Activated naive CD4-positive, alpha-beta T cell treated with anti-CD3 and anti-CD28 coated beads, Interleukin-2, amount 50 U/mL, for 24 hours (primary cell): ENCODE measurements around the gene CMTM8.
A peak's percentile ranks its signal among the peaks of the same experiment; 100 is the strongest.
"Not testable (repeated sequence)": the region's sequence is repeated elsewhere in the genome, so short reads cannot be mapped to it uniquely, and the experiment has no call there.

Experiments used
- H3K27ac Mint-ChIP-seq: one replicate; pipeline ENCODE4 v1.8.0; 2021; ENCODE audit warnings: mild to moderate bottlenecking, mixed read lengths
- H3K27me3 Mint-ChIP-seq: one replicate; pipeline ENCODE4 v1.8.0; 2021; ENCODE audit warnings: mixed read lengths
- H3K36me3 Mint-ChIP-seq: one replicate; pipeline ENCODE4 v1.8.0; 2021; ENCODE audit warnings: mixed read lengths
- H3K4me1 Mint-ChIP-seq: one replicate; pipeline ENCODE4 v1.8.0; 2021; ENCODE audit warnings: mixed read lengths
- H3K4me3 Mint-ChIP-seq: one replicate; pipeline ENCODE4 v1.8.0; 2021; ENCODE audit warnings: mild to moderate bottlenecking, mixed read lengths
- H3K9me3 Mint-ChIP-seq: one replicate; pipeline ENCODE4 v1.8.0; 2021; ENCODE audit warnings: mixed read lengths

Gene CMTM8

GRCh38 chr3:32379831-32380500, 141.5 kb downstream of the CMTM8 start:
- Mint-ChIP-seq H3K27me3 (no peaks in the 10 kb centered on the region), H3K9me3 (no peaks in the 10 kb centered on the region), H3K27ac (no peak overlapping the region), H3K36me3 (no peaks in the 10 kb centered on the region), H3K4me3 (no peak overlapping the region), H3K4me1 (peaks cover 6% of the 10 kb centered on the region)

- H3K27me3 Mint-ChIP-seq: no peaks in the 10 kb centered on the region
- peaks cover 2% of the 10 kb centered on the region for H3K4me1 Mint-ChIP-seq
- no peak overlapping the region for H3K4me3 Mint-ChIP-seq
- H3K36me3 Mint-ChIP-seq: no peaks in the 10 kb centered on the region
- H3K9me3 Mint-ChIP-seq: no peaks in the 10 kb centered on the region
- H3K27ac Mint-ChIP-seq: no peak overlapping the region
Observed at GRCh38 chr3:32381922-32382321, 143.4 kb downstream of the CMTM8 start.

GRCh38 chr3:32383136-32383711, 144.7 kb downstream of the CMTM8 start:
- Mint-ChIP-seq H3K4me1 (peaks cover 4% of the 10 kb centered on the region), H3K9me3 (no peaks in the 10 kb centered on the region), H3K4me3 (no peak overlapping the region), H3K27me3 (no peaks in the 10 kb centered on the region), H3K36me3 (no peaks in the 10 kb centered on the region), H3K27ac (no peak overlapping the region)

- no peaks in the 10 kb centered on the region for H3K36me3 Mint-ChIP-seq
- H3K4me1 Mint-ChIP-seq: peaks cover 15% of the 10 kb centered on the region
- H3K4me3 Mint-ChIP-seq: no peak overlapping the region
- no peak overlapping the region for H3K27ac Mint-ChIP-seq
- no peaks in the 10 kb centered on the region for H3K9me3 Mint-ChIP-seq
- no peaks in the 10 kb centered on the region for H3K27me3 Mint-ChIP-seq
Observed at GRCh38 chr3:32384938-32385337, 146.5 kb downstream of the CMTM8 start.

GRCh38 chr3:32387512-32387911, 149.0 kb downstream of the CMTM8 start:
- H3K36me3 Mint-ChIP-seq: no peaks in the 10 kb centered on the region
- peaks cover 30% of the 10 kb centered on the region for H3K4me1 Mint-ChIP-seq
- H3K27me3 Mint-ChIP-seq: no peaks in the 10 kb centered on the region
- H3K4me3 Mint-ChIP-seq: no peak overlapping the region
- H3K9me3 Mint-ChIP-seq: no peaks in the 10 kb centered on the region
- peak overlapping the region; percentile 17 for H3K27ac Mint-ChIP-seq

- peaks cover 50% of the 10 kb centered on the region for H3K4me1 Mint-ChIP-seq
- H3K27me3 Mint-ChIP-seq, H3K9me3 Mint-ChIP-seq, H3K36me3 Mint-ChIP-seq: not testable (repeated sequence)
- H3K4me3 Mint-ChIP-seq: peak overlapping the region; percentile 26
- peak overlapping the region; percentile 59 for H3K27ac Mint-ChIP-seq
Observed at GRCh38 chr3:32389577-32389976, 151.1 kb downstream of the CMTM8 start.

- Mint-ChIP-seq H3K36me3 (peaks cover 1% of the 10 kb centered on the region), H3K4me3 (peak within 1 kb of the TSS; percentile 95), H3K27ac (peak within 1 kb of the TSS; percentile 99), H3K27me3 (no peaks in the 10 kb centered on the region), H3K9me3 (no peaks in the 10 kb centered on the region), H3K4me1 (peaks cover 67% of the 10 kb centered on the region)
Observed at GRCh38 chr3:32391643-32392535, 153.4 kb downstream of the CMTM8 start, which contains the start of gene CMTM7. Gene CMTM7, plus strand, starts transcription at chr3:32391853. Its CDS starts 54 bp downstream, at chr3:32391907.

GRCh38 chr3:32392536-32393302, 154.2 kb downstream of the CMTM8 start:
- Mint-ChIP-seq H3K27ac (peak overlapping the region; percentile 99), H3K9me3 (no peaks in the 10 kb centered on the region), H3K36me3 (peaks cover 1% of the 10 kb centered on the region), H3K4me3 (peak overlapping the region; percentile 95), H3K4me1 (peaks cover 69% of the 10 kb centered on the region), H3K27me3 (no peaks in the 10 kb centered on the region)

GRCh38 chr3:32395496-32395895, 157.0 kb downstream of the CMTM8 start:
- Mint-ChIP-seq H3K27me3 (no peaks in the 10 kb centered on the region), H3K27ac (peak overlapping the region; percentile 66), H3K4me3 (no peak overlapping the region), H3K9me3 (no peaks in the 10 kb centered on the region), H3K36me3 (peaks cover 1% of the 10 kb centered on the region), H3K4me1 (peaks cover 80% of the 10 kb centered on the region)

GRCh38 chr3:32397941-32398340, 159.5 kb downstream of the CMTM8 start:
- Mint-ChIP-seq H3K4me1 (peaks cover 78% of the 10 kb centered on the region), H3K27ac (peak overlapping the region; percentile 43), H3K36me3 (peaks cover 3% of the 10 kb centered on the region), H3K27me3 (no peaks in the 10 kb centered on the region), H3K4me3 (no peak overlapping the region), H3K9me3 (no peaks in the 10 kb centered on the region)

GRCh38 chr3:32398531-32398930, 160.1 kb downstream of the CMTM8 start:
- peaks cover 78% of the 10 kb centered on the region for H3K4me1 Mint-ChIP-seq
- H3K36me3 Mint-ChIP-seq: peaks cover 3% of the 10 kb centered on the region
- peak overlapping the region; percentile 88 for H3K27ac Mint-ChIP-seq
- H3K4me3 Mint-ChIP-seq: no peak overlapping the region
- no peaks in the 10 kb centered on the region for H3K9me3 Mint-ChIP-seq
- no peaks in the 10 kb centered on the region for H3K27me3 Mint-ChIP-seq

GRCh38 chr3:32399030-32399620, 160.6 kb downstream of the CMTM8 start:
- peak overlapping the region; percentile 11 for H3K4me3 Mint-ChIP-seq
- H3K9me3 Mint-ChIP-seq: no peaks in the 10 kb centered on the region
- peaks cover 6% of the 10 kb centered on the region for H3K36me3 Mint-ChIP-seq
- H3K4me1 Mint-ChIP-seq: peaks cover 79% of the 10 kb centered on the region
- H3K27me3 Mint-ChIP-seq: no peaks in the 10 kb centered on the region
- H3K27ac Mint-ChIP-seq: peak overlapping the region; percentile 88

- H3K9me3 Mint-ChIP-seq: no peaks in the 10 kb centered on the region
- no peaks in the 10 kb centered on the region for H3K27me3 Mint-ChIP-seq
- H3K4me3 Mint-ChIP-seq: peak overlapping the region; percentile 94
- H3K27ac Mint-ChIP-seq: peak overlapping the region; percentile 97
- H3K4me1 Mint-ChIP-seq: peaks cover 80% of the 10 kb centered on the region
- peaks cover 10% of the 10 kb centered on the region for H3K36me3 Mint-ChIP-seq
Observed at GRCh38 chr3:32401126-32401525, 162.6 kb downstream of the CMTM8 start.

GRCh38 chr3:32401556-32402081, 163.1 kb downstream of the CMTM8 start:
- peaks cover 81% of the 10 kb centered on the region for H3K4me1 Mint-ChIP-seq
- peak overlapping the region; percentile 100 for H3K27ac Mint-ChIP-seq
- H3K36me3 Mint-ChIP-seq: peaks cover 10% of the 10 kb centered on the region
- H3K27me3 Mint-ChIP-seq: no peaks in the 10 kb centered on the region
- H3K9me3 Mint-ChIP-seq: no peaks in the 10 kb centered on the region
- peak overlapping the region; percentile 94 for H3K4me3 Mint-ChIP-seq

GRCh38 chr3:32403663-32404062, 165.2 kb downstream of the CMTM8 start:
- Mint-ChIP-seq H3K4me1 (peaks cover 83% of the 10 kb centered on the region), H3K27ac (peak overlapping the region; percentile 78), H3K9me3 (no peaks in the 10 kb centered on the region), H3K4me3 (no peak overlapping the region), H3K36me3 (peaks cover 10% of the 10 kb centered on the region), H3K27me3 (no peaks in the 10 kb centered on the region)
